GM19351 (cell line): ENCODE data around the gene NHLH1.
"Not testable (repeated sequence)": the region's sequence is repeated elsewhere in the genome, so short reads cannot be mapped to it uniquely, and the experiment has no call there.

Experiments
- ATAC-seq: cut with Tn5 transposase; IDR thresholded peaks from one replicate; pipeline ENCODE4 v1.9.1; 2021; ENCODE audit warnings: mild to moderate bottlenecking, moderate library complexity; ENCODE audit not compliant: unreplicated experiment

The NHLH1 gene

GRCh38 chr1:160376525-160377131, 9.8 kb downstream of the NHLH1 start:
- no peak for ATAC-seq

GRCh38 chr1:160377585-160378206, 10.8 kb downstream of the NHLH1 start:
- ATAC-seq = no peak

GRCh38 chr1:160384812-160385211, 17.9 kb downstream of the NHLH1 start:
- ATAC-seq = not testable (repeated sequence)

GRCh38 chr1:160388406-160388805, 21.5 kb downstream of the NHLH1 start:
- not testable (repeated sequence) for ATAC-seq

- ATAC-seq = no peak
Observed at GRCh38 chr1:160394673-160395072, 27.8 kb downstream of the NHLH1 start.

- no peak for ATAC-seq
Observed at GRCh38 chr1:160397651-160398050, 30.8 kb downstream of the NHLH1 start.

- ATAC-seq = no peak
Observed at GRCh38 chr1:160398823-160399222, 32.0 kb downstream of the NHLH1 start.

GRCh38 chr1:160399544-160400222, 32.8 kb downstream of the NHLH1 start:
- ATAC-seq = no peak

GRCh38 chr1:160400223-160400645, 33.4 kb downstream of the NHLH1 start, which contains the start of gene VANGL2:
VANGL2 (plus strand) TSS chr1:160400564; CDS start chr1:160415838, 15,274 bp downstream.
- no peak for ATAC-seq

GRCh38 chr1:160400646-160401486, 34.0 kb downstream of the NHLH1 start:
- ATAC-seq = no peak

GRCh38 chr1:160401487-160401805, 34.6 kb downstream of the NHLH1 start:
- ATAC-seq = no peak

GRCh38 chr1:160402001-160402795, 35.3 kb downstream of the NHLH1 start:
- no peak for ATAC-seq

GRCh38 chr1:160403244-160403643, 36.4 kb downstream of the NHLH1 start:
- no peak for ATAC-seq

- ATAC-seq = no peak
Observed at GRCh38 chr1:160404094-160404493, 37.2 kb downstream of the NHLH1 start.

- no peak for ATAC-seq
Observed at GRCh38 chr1:160405331-160405877, 38.5 kb downstream of the NHLH1 start.

GRCh38 chr1:160406131-160406968, 39.5 kb downstream of the NHLH1 start:
- no peak for ATAC-seq

GRCh38 chr1:160407839-160408801, 41.2 kb downstream of the NHLH1 start:
- ATAC-seq = no peak

- no peak for ATAC-seq
Observed at GRCh38 chr1:160408864-160409263, 42.0 kb downstream of the NHLH1 start.
